ENCODE measurements around the gene TUBA4A.

Gene TUBA4A

GRCh38 chr2:219249203-219249980, 4.3 kb downstream of the TUBA4A start:
- Histone ChIP-seq H3K36me3 (peaks cover 49% of the 10 kb centered on the region), H3K9me3 (ENCODE audit: severe bottlenecking) (no peaks in the 10 kb centered on the region), H3K27me3 (ENCODE audit: insufficient read depth, low read depth, severe bottlenecking) (peaks cover under 1% of the 10 kb centered on the region), H3K4me3 (ENCODE audit: low read depth, low read length) (no peak overlapping the region), H3K27ac (peak overlapping the region; percentile 53)
- TF ChIP-seq CTCF (IDR thresholded peaks at IDR 0.05; ENCODE audit: low read depth, low read length), result no peak
- DNase-seq, result peak; percentile 26

DNA sequence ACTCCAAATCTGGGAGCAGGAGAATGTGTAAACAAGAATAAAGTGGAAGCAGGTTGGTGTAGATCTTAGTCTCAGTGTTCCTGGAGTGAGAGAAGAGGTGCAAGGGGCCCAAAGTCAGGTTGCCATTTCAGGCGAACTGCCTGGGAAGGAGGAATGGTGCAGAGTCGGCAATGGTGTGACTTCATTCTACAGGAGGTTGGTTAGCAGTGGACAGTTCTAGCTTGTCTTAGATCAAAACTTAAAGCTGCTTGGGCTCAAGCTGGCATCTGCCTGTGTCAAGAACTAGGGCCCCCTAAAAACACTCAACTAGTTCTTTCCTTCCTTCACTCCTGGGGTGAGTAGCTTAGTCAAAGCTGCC, 4.9 kb downstream of the TUBA4A start:
- TF ChIP-seq CTCF (IDR thresholded peaks at IDR 0.05; ENCODE audit: low read depth, low read length), result no peak
- H3K9me3 ChIP-seq (ENCODE audit: severe bottlenecking), result no peaks in the 10 kb centered on the region
- DNase-seq, result no peak
- H3K27ac ChIP-seq, result peak overlapping the region; percentile 53
- H3K27me3 ChIP-seq (ENCODE audit: insufficient read depth, low read depth, severe bottlenecking), result no peaks in the 10 kb centered on the region
- H3K4me3 ChIP-seq (ENCODE audit: low read depth, low read length), result no peak overlapping the region
- peaks cover 49% of the 10 kb centered on the region for H3K36me3 ChIP-seq

GRCh38 chr2:219247678-219248642, 5.8 kb downstream of the TUBA4A start:
- peak; percentile 26; the same call in 1 of the 2 replicates for TF ChIP-seq CTCF (IDR thresholded peaks at IDR 0.05; ENCODE audit: low read depth, low read length)
- no peak overlapping the region for H3K27ac ChIP-seq
- DNase-seq, result no peak
- no peak overlapping the region for H3K4me3 ChIP-seq (ENCODE audit: low read depth, low read length)
- no peaks in the 10 kb centered on the region for H3K27me3 ChIP-seq (ENCODE audit: insufficient read depth, low read depth, severe bottlenecking)
- H3K36me3 ChIP-seq, result peaks cover 49% of the 10 kb centered on the region
- no peaks in the 10 kb centered on the region for H3K9me3 ChIP-seq (ENCODE audit: severe bottlenecking)

DNA sequence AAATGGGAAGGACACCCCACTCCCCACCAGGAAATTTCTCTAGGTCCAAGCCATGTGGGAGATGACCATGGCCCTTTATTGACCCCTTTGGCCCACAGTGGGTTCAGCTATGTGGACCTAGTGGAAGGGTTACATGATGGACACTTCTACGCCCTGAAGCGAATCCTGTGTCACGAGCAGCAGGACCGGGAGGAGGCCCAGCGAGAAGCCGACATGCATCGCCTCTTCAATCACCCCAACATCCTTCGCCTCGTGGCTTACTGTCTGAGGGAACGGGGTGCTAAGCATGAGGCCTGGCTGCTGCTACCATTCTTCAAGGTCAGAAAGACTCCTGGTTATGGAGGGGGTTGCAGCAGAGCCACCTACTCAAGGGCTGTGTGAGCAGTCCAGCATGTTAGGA, 7.2 kb downstream of the TUBA4A start:
- TF ChIP-seq CTCF (IDR thresholded peaks at IDR 0.05; ENCODE audit: low read depth, low read length), result no peak
- H3K36me3 ChIP-seq, result peaks cover 47% of the 10 kb centered on the region
- DNase-seq, result no peak
- H3K9me3 ChIP-seq (ENCODE audit: severe bottlenecking), result no peaks in the 10 kb centered on the region
- no peaks in the 10 kb centered on the region for H3K27me3 ChIP-seq (ENCODE audit: insufficient read depth, low read depth, severe bottlenecking)
- H3K27ac ChIP-seq, result peak overlapping the region; percentile 16; the same call in 1 of the 2 replicates
- H3K4me3 ChIP-seq (ENCODE audit: low read depth, low read length), result no peak overlapping the region

- peak; percentile 30 for DNase-seq
- Histone ChIP-seq H3K4me3 (ENCODE audit: low read depth, low read length) (peak overlapping the region; percentile 96), H3K27me3 (ENCODE audit: insufficient read depth, low read depth, severe bottlenecking) (no peaks in the 10 kb centered on the region), H3K36me3 (peaks cover 40% of the 10 kb centered on the region), H3K9me3 (ENCODE audit: severe bottlenecking) (no peaks in the 10 kb centered on the region), H3K27ac (peak overlapping the region; percentile 89)
- no peak for TF ChIP-seq CTCF (IDR thresholded peaks at IDR 0.05; ENCODE audit: low read depth, low read length)
Observed at GRCh38 chr2:219245899-219246230, 7.9 kb downstream of the TUBA4A start.
